HG03060 (cell line): ENCODE data around the gene KLF6.

ENCODE experiments used
- ATAC-seq: cut with Tn5 transposase; IDR thresholded peaks from one replicate; pipeline ENCODE4 v1.9.1; 2021; ENCODE audit warnings: low read depth, moderate number of reproducible peaks; ENCODE audit not compliant: unreplicated experiment

KLF6 gene

DNA sequence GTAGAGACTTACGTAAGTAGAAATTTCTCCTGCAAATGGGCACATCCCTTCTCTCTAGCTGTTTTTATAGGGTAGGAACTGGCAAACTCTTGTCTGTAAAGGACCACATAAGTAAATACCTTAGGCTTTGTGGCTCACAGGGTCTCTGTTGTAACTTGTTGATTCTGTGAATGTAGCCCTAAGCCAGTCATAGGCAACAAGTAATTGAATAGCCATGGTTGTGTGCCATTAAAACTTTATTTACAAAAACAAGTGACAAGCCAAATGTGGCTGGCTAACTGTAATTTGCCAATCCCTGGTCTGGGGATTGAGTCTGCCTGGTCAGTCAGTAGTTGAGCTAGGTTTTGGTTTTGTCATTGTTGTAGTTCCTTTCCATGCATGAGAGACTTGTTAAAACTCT lies 5.3 kb upstream of the KLF6 start:
- no peak for ATAC-seq

DNA sequence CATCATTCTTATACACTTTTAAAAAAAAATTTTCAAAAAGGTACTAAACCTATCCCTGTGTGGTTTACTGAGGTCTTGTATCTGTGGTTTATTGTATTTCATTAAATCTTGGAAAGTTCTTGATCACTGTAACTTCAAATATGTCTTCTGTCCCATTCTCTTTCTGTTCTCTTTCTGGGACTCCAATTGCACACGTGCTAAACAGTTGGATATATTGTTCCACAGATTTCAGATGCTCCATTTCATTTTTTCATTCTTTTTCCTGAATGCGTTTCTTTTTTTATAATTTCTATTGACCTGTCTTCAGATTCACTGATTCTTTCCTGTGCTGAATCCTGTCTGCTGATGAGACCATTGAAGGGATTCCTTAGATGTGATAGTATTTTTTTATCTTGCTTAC lies 4.6 kb upstream of the KLF6 start:
- no peak for ATAC-seq

DNA sequence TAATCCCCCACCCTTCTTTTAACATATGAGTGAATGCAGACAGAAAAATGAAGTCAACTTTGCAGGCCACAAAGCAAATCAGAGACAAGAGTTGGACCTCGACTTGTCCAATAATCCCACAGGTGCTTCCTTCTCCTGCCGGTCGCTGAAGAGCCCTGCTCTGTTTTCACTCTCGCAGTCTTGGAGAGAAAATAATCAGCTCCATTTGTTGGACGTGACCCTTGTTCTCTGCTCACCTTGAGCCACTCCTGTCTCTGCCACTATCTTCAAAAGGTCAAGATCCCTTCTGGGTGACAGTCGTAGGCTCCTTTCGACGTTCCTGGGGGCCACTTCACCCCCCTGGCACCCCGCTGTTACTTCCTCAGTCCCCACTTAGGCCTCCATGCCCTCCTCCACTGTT lies 2.8 kb upstream of the KLF6 start:
- no peak for ATAC-seq

- ATAC-seq = no peak
Measured at GRCh38 chr10:3787016-3787400, 2.0 kb upstream of the KLF6 start.

DNA sequence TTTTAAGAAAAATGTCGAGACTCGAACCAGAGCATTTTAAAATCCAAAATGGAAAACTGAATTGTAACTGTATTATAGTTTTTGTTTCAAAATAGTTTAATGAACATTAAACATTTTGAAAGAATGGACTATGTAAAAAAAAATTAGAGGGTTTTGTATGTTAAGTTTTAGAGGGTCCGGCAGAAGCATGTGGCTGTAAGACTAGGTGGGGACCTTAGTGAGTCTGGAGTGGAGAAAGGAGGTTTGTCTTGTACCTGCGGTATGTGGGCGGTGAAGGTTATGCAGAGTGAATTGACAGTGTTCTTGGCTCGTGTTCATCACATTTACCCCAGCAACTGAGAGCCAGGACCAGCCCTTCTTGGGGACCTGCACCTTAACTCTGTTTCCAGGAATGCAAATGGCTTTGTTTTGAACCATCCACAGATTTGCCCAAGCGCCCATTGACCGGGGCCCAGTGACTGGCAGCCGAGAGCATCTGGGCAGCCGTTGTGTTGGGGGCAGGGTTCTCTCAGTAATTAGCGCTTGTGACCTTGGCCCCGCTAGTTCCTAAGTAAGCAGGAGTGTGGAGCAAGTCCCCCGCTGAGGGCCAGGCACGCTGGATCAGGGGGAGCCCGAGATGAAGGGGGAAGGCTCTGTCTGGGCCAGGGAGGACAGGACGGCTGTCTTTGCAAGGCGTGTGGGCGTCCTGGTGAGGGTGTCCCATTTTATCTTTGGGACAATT lies 1.4 kb upstream of the KLF6 start:
- ATAC-seq = no peak

DNA sequence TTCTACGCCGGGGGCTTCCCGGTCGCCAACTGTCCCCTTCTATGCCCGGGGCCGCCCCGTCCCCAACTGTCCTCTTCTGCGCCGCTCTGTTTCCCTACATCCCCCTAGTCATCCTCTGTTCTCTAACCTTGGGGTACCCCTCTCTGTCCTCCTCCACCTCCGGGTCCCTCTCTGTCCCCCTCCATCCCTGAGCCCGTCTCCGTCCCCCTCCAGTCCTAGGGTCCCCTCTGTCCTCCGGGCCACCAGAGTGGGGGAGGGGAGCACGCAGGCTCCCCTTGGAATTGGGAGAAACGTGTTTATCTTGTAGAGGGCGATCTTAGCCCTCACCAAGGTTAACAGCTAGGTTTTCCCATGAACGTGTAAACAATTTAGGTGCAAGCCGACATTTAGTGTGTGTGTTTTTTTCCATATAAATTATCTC lies 852 bp upstream of the KLF6 start:
- no peak for ATAC-seq

DNA sequence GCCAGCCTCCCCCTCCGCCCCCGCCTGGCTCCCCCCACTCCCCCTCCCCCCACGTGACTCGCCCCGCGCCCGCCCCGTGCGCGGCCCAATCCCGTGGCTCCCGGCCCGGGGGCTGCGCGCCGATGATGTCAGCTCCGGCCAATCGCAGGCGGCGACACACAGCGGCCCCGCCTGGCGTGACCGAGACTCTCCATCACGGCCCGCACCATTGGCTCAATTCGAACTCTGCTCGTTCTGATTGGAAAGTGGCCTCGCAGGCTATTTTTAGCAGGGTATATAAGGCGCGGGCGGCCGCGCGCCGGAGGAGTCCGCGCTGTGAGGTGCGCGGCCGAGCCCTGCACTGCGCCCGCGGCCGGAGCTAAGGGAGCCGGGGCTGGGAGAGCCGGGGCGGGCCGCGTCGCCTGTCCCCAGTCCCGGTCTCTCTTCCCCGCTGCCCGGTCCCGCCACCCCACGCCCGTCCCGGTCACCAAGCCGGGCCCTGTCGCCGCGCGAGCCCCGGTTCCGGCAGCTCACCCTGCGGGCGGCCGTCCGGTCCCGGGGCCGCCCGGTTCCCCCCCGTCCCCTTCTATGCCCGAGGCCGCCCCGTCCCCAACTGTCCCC lies 342 bp upstream of the KLF6 start:
- ATAC-seq = peak; percentile 52

DNA sequence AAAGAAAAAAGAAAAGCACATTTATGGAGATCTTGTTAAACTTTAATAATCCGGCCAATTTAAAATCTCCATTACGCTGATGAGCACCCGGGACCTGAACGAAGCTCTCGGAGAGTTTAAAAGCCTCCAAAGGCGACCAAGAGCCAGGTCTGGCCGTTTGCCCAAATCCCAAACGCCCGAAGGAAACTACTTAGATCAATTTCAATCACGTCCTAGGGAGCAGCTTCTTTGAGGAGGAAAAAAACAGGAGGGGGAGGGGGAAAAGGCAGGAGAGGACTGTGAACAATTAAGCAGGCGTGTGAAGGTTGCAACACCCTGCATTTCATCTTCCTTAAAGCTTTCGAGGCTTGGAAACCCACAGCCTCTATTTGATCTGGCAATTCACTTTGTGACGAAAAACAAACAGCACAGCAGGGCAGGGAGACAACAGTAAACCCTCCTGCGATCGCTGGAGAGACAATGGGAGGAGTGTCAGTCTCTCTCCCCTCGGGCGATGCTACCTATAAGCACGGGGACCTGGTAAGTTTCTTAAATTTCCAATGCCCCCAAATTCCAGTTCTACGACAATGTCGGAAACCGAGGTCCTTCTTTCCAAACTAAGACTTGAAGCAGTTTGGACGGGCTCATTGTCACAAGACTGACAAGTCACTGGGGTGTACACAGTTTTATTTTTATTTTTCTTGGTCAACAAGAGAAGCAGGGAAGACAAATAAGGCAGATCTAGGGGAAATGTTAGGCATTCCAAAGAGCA lies 1.2 kb downstream of the KLF6 start:
- ATAC-seq = no peak

GRCh38 chr10:3783316-3783681 lies 1.7 kb downstream of the KLF6 start:
- no peak for ATAC-seq

GRCh38 chr10:3782451-3783315 lies 2.3 kb downstream of the KLF6 start:
- no peak for ATAC-seq

GRCh38 chr10:3782146-3782450 lies 2.9 kb downstream of the KLF6 start:
- no peak for ATAC-seq

DNA sequence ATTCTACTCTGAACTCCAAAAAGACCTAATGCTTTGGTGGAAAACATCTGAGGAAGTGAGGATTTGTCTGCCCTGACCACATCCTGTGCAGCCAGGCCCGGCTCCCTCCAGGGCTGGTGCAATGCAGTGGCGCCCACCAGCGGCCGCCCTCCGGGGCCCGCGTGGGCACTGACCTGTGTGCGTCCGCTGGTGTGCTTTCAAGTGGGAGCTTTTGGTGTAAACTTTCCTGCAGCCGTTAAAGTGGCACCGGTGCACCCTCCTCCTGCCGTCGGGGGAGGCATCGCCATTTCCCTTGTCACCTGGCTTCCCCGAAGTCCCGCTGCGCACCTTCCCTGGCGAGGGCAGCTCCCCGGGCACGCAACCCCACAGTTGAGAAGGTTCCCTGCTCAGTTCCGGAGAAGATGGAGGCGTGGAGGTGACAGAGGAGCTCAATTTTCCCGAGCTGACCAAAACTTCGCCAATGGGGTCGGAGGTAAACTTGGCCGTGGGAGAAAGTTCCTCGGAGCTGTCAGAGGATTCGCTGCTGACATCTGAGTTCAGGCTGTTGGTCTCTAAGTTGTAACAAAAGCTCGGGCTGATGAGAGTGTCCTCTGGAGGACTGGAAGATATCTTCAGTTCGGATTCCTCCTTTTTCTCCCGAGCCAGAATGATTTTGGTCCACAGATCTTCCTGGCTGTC lies 3.4 kb downstream of the KLF6 start:
- ATAC-seq = no peak

- ATAC-seq = no peak
Measured at GRCh38 chr10:3780771-3781467, 4.1 kb downstream of the KLF6 start.

DNA sequence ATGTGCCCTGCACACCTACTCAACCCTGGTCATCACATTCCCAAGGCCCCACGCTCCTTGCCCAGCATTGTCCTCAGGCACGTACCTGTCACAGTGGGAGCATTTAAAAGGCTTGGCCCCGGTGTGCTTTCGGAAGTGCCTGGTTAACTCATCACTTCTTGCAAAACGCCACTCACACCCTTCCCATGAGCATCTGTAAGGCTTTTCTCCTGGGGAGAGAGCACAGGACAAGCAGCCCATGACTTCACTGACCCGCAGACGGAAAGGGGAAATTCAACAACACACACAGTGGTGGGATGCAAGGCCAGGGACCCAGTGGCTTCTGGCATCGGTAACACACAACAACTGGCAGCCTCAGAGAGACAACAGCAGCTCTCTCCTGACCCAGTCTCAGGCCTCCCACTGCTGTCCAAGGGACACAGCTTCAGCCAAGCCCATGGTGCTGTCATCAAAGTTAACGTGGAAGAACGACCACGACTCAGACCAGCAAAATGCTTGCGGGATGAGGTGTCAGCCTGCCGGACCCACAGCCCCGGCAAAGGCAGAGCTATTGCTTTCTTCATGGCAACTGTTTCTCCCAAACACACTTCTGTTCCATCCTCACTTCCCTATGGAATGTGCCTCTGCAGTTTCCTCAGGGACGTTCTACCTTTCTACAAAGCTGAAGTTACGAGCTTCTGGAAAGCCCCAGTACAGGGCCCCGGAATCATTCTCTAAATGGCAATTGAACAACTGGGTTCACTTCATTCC lies 4.8 kb downstream of the KLF6 start:
- ATAC-seq = no peak

DNA sequence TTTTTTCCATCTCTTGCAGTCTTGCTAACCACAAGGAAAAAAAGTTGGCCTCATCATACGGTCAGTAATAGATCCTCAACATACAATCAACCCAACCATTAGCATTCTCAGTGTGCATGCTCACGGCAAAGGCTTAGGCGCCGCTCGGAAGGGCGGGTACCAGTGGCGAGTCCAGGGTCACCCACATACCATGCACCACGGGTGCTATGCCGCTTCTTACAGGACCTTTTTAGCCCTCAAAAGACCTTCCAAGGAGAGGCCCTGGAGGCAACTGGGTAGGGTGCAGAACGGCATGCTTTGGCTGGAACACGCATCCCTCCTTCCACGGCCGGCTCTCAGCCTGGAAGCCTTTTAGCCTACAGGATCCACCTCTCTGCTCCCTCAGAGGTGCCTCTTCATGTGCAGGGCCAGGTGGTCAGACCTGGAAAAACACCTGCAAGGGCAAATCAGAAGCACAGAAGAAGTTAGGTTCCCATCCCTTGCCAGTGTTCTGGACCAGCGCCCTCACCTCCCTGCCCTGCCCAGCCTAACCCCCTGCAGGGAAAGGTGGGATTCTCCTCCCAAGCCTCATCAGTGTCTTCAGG lies 5.8 kb downstream of the KLF6 start:
- no peak for ATAC-seq

GRCh38 chr10:3778692-3779157 lies 6.3 kb downstream of the KLF6 start:
- no peak for ATAC-seq

DNA sequence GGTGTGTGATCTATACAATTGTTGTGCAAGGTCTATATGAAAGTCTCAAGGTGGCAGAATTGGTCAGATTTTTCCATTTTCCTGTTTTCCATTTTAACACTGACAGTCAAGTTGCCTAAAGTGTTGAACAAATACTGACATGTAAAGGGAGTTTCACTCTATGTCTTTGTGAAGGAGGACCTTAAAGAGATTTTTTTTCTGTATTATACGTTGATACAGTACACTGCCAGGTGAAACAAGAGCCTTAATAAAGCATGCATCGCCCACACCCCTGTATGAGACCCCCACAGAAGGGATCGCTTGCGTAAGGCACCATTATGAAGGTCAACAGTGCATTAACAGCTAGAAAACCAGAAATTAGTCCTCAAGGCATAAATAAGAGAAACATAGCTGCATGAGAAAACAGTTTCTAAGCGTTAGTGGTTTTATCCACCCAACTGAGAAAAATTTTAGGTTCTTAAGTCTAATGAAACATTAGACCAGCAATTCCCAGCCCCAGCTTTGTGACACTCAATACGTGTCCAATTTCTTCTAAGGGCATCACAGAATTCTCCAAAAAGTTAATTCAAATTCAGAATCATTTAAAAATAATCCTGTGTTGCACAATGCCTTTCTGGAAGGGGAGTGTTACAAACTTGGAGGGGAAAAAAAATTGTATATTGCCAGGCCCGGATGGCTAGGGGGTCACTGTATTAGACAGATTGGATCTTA lies 6.9 kb downstream of the KLF6 start:
- no peak for ATAC-seq
